Right atrium auricular region (tissue), 2 donors: ENCODE data around the gene NEUROD2. TPM values are rescaled to one million over a fixed set of nuclear protein-coding genes. Genes with fewer than 3 reads are reported as not detected.

Experiments used
- DNase-seq: peaks from one replicate; pipeline ENCODE4 v3.0.0-alpha.2; 2019; ENCODE audit warnings: low spot score
- H3K27ac ChIP-seq, 2 donors: fragments of 200-600 bp; sonication (generic); 1 replicate in 1 of 2; 2 replicates in 1 of 2; pipeline ENCODE4 v1.5.1; 2016 to 2019
- H3K27me3 ChIP-seq, 2 donors: fragments of 200-600 bp; sonication (generic); one replicate each; pipeline versions ENCODE4 v1.5.1 to v1.6.0; 2017 to 2019
- H3K36me3 ChIP-seq: fragments of 200-600 bp; sonication (generic); one replicate; pipeline ENCODE4 v1.5.1; 2016
- H3K4me1 ChIP-seq, 2 donors: fragments of 200-600 bp; sonication (generic); one replicate each; pipeline versions ENCODE4 v1.5.1 to v1.6.0; 2017 to 2019
- H3K4me3 ChIP-seq, 2 donors: fragments of 200-600 bp; sonication (generic); 1 replicate in 1 of 2; 2 replicates in 1 of 2; pipeline ENCODE4 v1.5.1; 2017 to 2019; ENCODE audit warnings: mild to moderate bottlenecking in 1 of 2, moderate library complexity in 1 of 2
- H3K9me3 ChIP-seq, 2 donors: fragments of 200-600 bp; sonication (generic); one replicate each; pipeline ENCODE4 v1.5.1; 2019
- total RNA-seq, 2 donors: library from RNA; depleted of rRNA; stranded (reverse); fragments of >200 nt; gene quantifications; one replicate each; pipeline ENCODE4 v1.1.0, GENCODE V29; 2016
- TF ChIP-seq, protein P1 (sequence below), 2 donors: fragments of 200-600 bp; sonication (generic); IDR thresholded peaks; one replicate each; pipeline ENCODE4 v1.5.1; 2019; ENCODE audit warnings: antibody characterized with exemption in 2 of 2

Gene NEUROD2
- total RNA-seq, 2 donors from 2014 or later = not detected

DNA sequence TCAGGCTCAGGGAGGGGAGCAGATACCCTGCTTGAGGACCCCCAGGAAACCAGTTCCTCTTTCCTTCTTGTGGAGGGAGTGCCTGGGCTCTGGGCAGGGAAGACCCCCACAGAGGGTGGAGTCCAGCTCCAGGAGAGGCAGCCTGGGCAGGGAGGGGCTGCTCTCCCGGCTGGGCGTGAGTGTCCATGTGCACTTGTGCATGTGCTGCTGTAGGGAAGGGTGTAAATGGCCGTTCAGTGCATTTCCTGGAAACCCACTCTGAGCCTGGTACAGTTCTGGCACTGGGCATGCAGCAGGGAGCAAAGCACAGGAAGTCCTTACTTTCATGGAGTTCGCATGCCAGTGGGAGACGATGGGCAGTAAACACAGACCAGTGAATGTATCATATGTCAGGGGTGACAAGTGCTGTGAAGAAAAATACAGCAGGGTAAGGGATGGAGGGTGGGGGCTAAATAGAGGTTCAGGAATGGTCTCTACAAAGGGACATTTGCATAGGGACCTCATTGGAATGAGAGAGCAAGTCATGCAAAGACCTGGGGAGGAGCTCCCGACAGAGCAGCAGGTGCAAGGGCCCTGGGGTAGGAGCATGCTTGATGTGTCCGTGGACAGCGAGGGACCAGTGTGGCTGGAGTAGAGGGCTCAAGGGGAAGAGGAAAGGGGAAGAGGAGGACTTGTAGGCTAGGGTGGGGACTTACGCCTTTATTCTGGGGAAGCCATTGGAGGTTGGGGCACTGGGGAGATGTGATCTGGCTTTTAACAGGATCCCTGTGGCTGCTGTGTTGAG is 34.8 kb upstream of the NEUROD2 start:
- peaks cover 0 to 69% of the 10 kb centered on the region in 2 donors for H3K4me1 ChIP-seq

DNA sequence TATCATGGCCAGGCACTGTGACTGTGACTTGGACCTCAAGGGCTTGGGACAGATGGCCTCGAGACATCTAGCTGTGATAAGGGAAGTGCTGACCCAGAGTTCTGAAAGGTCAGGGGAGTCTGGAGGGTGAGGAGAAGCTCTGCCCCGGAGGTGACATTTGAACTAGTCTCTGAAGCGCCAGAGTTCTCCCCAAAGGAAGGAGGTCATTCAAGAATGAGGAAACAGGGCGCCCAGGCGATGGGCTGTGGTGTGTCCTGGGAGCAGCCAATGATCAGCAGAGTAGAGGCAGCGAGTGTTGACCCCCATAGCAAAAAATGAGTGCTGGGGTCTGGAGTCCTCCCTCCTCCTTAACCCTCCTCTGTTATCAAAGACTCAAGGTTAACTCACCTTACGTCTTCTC is 34.2 kb upstream of the NEUROD2 start:
- Histone ChIP-seq H3K27me3 (no peaks in the 10 kb centered on the region), H3K36me3 (no peaks in the 10 kb centered on the region), H3K27ac (no peak overlapping the region), H3K9me3 (no peaks in the 10 kb centered on the region), H3K4me1 (peaks cover 0 to 67% of the 10 kb centered on the region in 2 donors), H3K4me3 (no peak overlapping the region)
- DNase-seq = no peak
- TF ChIP-seq, protein P1, sequence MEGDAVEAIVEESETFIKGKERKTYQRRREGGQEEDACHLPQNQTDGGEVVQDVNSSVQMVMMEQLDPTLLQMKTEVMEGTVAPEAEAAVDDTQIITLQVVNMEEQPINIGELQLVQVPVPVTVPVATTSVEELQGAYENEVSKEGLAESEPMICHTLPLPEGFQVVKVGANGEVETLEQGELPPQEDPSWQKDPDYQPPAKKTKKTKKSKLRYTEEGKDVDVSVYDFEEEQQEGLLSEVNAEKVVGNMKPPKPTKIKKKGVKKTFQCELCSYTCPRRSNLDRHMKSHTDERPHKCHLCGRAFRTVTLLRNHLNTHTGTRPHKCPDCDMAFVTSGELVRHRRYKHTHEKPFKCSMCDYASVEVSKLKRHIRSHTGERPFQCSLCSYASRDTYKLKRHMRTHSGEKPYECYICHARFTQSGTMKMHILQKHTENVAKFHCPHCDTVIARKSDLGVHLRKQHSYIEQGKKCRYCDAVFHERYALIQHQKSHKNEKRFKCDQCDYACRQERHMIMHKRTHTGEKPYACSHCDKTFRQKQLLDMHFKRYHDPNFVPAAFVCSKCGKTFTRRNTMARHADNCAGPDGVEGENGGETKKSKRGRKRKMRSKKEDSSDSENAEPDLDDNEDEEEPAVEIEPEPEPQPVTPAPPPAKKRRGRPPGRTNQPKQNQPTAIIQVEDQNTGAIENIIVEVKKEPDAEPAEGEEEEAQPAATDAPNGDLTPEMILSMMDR (IDR thresholded peaks at IDR 0.05) = no peak

More for the DNA sequence above, 34.8 kb upstream of the NEUROD2 start:
- no peak overlapping the region for H3K27ac ChIP-seq
- no peaks in the 10 kb centered on the region for H3K36me3 ChIP-seq
- H3K27me3 ChIP-seq = no peaks in the 10 kb centered on the region
- no peaks in the 10 kb centered on the region for H3K9me3 ChIP-seq
- TF ChIP-seq, protein P1 (IDR thresholded peaks at IDR 0.05) = no peak
- DNase-seq = no peak
- H3K4me3 ChIP-seq = no peak overlapping the region

DNA sequence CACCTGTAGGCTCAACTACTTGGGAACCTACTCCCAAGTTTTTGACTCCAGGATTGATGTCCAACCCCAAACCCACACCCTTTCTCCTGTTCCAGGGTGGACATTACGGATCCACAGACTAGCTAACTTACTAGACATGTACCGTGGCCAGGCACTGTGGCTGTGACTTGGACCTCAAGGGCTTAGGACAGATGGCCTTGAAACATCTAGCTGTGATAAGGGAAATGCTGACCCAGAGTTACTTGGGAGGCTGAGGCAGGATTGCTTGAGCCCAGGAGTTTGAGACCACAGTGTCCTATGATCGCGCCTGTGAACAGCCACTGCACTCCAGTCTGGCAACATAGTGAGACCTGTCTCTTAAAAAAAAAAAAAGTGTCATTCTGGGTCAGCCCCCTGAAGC is 33.4 kb upstream of the NEUROD2 start:
- DNase-seq = no peak
- TF ChIP-seq, protein P1 (IDR thresholded peaks at IDR 0.05) = no peak
- H3K4me1 ChIP-seq = peaks cover 0 to 73% of the 10 kb centered on the region in 2 donors
- no peak overlapping the region for H3K27ac ChIP-seq
- H3K36me3 ChIP-seq = no peaks in the 10 kb centered on the region
- no peaks in the 10 kb centered on the region for H3K9me3 ChIP-seq
- no peak overlapping the region for H3K4me3 ChIP-seq
- no peaks in the 10 kb centered on the region for H3K27me3 ChIP-seq

DNA sequence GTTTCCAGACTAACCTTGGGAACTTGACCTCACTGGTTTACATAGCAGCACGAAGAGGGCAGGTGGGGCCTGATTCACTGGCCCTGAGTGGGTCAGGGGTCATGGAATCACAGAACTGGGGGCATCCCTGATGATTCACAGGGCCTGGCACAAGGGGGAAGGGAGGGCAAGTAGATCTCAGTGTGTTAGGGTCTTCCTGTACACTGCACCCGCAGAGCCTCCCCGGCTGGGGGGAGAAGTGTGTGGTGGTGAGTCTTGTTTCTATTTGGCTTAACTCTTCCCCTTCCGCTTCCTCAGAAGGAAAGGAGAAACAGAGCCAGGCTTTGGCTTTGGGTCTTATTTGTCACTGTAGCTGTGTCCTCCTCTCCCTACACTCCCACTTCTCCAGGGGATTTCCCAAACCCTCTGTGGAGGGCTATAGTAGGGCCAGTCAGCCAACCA is 32.9 kb upstream of the NEUROD2 start:
- TF ChIP-seq, protein P1 (IDR thresholded peaks at IDR 0.05) = no peak
- DNase-seq = no peak
- H3K27ac ChIP-seq = no peak overlapping the region
- no peaks in the 10 kb centered on the region for H3K36me3 ChIP-seq
- H3K27me3 ChIP-seq = no peaks in the 10 kb centered on the region
- peaks cover 0 to 75% of the 10 kb centered on the region in 2 donors for H3K4me1 ChIP-seq
- no peaks in the 10 kb centered on the region for H3K9me3 ChIP-seq
- H3K4me3 ChIP-seq = no peak overlapping the region

DNA sequence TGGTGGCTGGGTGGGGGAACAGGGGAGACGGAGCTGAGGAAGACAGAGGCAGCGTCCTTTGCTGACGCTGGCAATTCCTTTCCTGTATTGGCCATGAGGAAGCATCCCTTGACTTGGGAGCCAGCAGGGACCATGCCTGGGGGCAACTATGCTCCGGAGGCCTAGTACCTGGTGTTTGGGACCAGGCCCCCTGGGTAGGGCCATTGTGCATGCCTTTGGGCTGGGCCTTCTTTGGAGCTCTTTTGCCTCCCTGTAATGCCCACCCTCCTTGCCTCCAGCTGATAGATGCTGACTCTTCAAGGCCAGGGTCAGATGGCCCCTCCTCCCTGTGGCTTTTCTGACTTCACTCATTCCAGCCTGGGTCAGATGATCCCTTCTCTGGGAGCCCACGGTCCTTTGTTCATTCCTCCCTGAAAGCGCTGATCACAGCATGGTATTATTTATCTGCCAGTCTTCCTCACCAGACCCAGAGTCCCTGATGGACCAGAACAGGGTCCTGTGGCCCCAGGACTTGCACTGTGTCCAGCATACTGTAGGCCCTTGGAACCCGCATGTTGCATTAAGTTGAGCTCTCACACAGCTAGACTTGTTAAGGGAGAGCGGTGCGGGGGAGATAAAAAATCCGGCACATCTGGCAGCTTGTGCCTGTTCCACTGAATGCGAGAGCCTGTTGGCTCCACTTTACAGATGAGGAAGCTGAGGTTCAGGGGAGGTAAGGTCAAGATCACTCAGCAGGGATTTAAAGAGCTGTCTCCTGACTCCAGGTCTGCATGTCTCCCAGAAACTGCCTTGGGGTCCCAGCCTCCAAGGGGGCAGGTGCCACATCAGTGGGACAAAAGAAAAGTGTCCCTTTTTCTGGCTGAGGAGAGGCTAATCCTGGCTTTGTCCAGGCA is 32.1 kb upstream of the NEUROD2 start:
- no peaks in the 10 kb centered on the region for H3K36me3 ChIP-seq
- no peaks in the 10 kb centered on the region for H3K9me3 ChIP-seq
- H3K4me1 ChIP-seq = peaks cover 0 to 75% of the 10 kb centered on the region in 2 donors
- no peaks in the 10 kb centered on the region for H3K27me3 ChIP-seq
- no peak overlapping the region for H3K27ac ChIP-seq
- no peak overlapping the region for H3K4me3 ChIP-seq
- DNase-seq = no peak
- TF ChIP-seq, protein P1 (IDR thresholded peaks at IDR 0.05) = no peak
